HFFc6 (cell line): ENCODE measurements around the gene STXBP6. TPM values are rescaled to one million over a fixed set of nuclear protein-coding genes. Genes with fewer than 3 reads are reported as not detected.

Experiments
- DNase-seq: peaks from one replicate; pipeline ENCODE4 v3.0.0-alpha.2; 2018
- H3K27ac Mint-ChIP-seq: 2 replicates; pipeline ENCODE4 v1.8.0; 2020; ENCODE audit warnings: mild to moderate bottlenecking, mixed read lengths
- H3K27me3 Mint-ChIP-seq: 2 replicates; pipeline ENCODE4 v1.8.0; 2021; ENCODE audit warnings: mild to moderate bottlenecking, moderate library complexity, mixed read lengths; ENCODE audit not compliant: insufficient read depth
- H3K36me3 Mint-ChIP-seq: 2 replicates; pipeline ENCODE4 v1.8.0; 2021; ENCODE audit warnings: low read depth, mixed read lengths
- H3K4me1 Mint-ChIP-seq: 2 replicates; pipeline ENCODE4 v1.8.0; 2020; ENCODE audit warnings: low read depth, mixed read lengths
- H3K4me3 Mint-ChIP-seq: 2 replicates; pipeline ENCODE4 v1.8.0; 2020; ENCODE audit warnings: mild to moderate bottlenecking, moderate library complexity, mixed read lengths
- H3K9me3 Mint-ChIP-seq: 2 replicates; pipeline ENCODE4 v1.8.0; 2020; ENCODE audit warnings: mild to moderate bottlenecking, mixed read lengths
- total RNA-seq, 6 experiments: library from RNA; stranded (reverse); fragmentation: NEBNext Ultra II Directional; extraction: Animal tissue kit (Norgen Biotek cat#: 25700); gene quantifications; 2 replicates in 1 of 6; 3 replicates in 5 of 6; pipeline ENCODE4 v1.2.3, GENCODE V29; 2021
- TF ChIP-seq, protein P1 (sequence below): fragments of 200-600 bp; sonication (generic); IDR thresholded peaks from 2 replicates; pipeline ENCODE4 v1.5.0; 2021; ENCODE audit warnings: antibody characterized with exemption, mild to moderate bottlenecking

STXBP6 gene
- total RNA-seq, 6 experiments from 2014 or later = 15.4 to 17.5 (median 17.0) TPM

DNA sequence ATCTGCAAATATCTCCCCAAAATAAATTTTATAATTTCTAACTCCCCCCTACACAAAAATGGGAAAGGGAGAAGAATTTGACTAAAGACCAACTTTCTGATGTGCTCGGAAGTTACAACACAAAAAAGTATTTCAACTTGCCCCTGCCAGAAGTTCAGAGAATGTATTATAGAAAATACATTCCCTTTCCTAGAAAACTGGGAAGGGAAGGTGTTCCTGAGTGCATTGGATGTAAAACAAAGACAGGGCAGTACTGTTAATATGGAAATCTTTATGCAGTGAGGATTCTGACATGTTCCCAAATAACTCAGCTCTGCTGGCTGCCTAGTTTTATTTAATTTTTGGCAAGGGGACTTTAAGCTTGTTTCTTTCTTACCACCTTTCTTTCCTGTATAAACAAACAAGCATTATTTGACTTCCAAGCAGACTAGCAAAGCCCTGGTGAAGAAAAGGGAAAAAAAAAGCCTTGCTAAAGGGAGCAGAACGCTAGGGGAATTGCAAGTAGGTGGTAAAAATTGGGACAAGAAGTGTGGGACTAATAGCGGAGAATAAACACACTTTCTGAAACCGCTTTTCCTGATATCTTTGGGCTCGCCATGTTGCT lies 124.1 kb downstream of the STXBP6 start:
- no peaks in the 10 kb centered on the region for H3K9me3 Mint-ChIP-seq
- H3K4me1 Mint-ChIP-seq = peaks cover 26% of the 10 kb centered on the region
- TF ChIP-seq, protein P1, sequence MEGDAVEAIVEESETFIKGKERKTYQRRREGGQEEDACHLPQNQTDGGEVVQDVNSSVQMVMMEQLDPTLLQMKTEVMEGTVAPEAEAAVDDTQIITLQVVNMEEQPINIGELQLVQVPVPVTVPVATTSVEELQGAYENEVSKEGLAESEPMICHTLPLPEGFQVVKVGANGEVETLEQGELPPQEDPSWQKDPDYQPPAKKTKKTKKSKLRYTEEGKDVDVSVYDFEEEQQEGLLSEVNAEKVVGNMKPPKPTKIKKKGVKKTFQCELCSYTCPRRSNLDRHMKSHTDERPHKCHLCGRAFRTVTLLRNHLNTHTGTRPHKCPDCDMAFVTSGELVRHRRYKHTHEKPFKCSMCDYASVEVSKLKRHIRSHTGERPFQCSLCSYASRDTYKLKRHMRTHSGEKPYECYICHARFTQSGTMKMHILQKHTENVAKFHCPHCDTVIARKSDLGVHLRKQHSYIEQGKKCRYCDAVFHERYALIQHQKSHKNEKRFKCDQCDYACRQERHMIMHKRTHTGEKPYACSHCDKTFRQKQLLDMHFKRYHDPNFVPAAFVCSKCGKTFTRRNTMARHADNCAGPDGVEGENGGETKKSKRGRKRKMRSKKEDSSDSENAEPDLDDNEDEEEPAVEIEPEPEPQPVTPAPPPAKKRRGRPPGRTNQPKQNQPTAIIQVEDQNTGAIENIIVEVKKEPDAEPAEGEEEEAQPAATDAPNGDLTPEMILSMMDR = no peak
- H3K36me3 Mint-ChIP-seq = no peaks in the 10 kb centered on the region
- no peak for DNase-seq
- no peaks in the 10 kb centered on the region for H3K27me3 Mint-ChIP-seq
- no peak overlapping the region for H3K27ac Mint-ChIP-seq
- H3K4me3 Mint-ChIP-seq = no peak overlapping the region

DNA sequence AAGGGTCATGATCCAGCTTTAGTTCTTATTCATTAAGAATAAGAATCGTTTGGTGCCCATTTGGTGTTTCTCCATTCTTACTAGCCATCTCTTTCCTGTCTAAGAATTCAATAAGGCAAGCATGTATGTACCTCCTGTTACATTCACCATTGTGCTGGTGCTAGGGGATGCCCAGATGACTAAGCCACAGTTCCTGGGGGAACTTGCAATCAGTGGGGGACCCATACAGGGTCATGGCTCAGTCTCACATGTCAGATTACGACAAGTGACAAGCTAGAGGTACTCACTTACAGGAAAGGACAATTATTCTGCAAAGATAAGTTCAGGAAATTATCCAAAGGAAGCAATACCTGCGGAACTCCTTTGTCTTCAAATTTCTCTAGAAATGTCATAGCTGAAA lies 125.4 kb downstream of the STXBP6 start:
- H3K27me3 Mint-ChIP-seq = no peaks in the 10 kb centered on the region; the same call in 1 of the 2 replicates
- H3K4me1 Mint-ChIP-seq = peaks cover 26% of the 10 kb centered on the region
- no peaks in the 10 kb centered on the region for H3K36me3 Mint-ChIP-seq
- no peak overlapping the region for H3K27ac Mint-ChIP-seq
- no peaks in the 10 kb centered on the region for H3K9me3 Mint-ChIP-seq
- TF ChIP-seq, protein P1 = no peak
- H3K4me3 Mint-ChIP-seq = no peak overlapping the region
- DNase-seq = no peak

DNA sequence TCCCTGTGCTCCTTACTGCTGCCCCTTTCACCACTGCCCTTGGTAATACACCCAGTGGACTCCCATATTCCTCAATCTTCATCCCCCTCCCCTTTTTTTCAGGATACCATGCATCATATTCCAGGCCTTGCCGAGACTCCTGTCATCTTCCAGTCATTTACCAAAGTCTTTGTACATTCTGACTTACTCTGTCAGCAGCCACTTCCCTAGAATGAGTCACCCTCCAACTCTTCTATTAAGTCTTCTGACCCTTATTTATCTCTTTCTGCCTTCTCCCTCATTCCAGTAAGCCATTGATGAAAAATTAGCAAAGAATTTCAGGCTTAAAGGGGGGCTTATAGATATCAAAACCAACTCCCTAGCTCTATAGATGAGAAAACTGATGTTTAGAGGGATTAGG lies 128.0 kb downstream of the STXBP6 start:
- Mint-ChIP-seq H3K27ac (peak overlapping the region; percentile 58; the same call in 1 of the 2 replicates), H3K27me3 (no peaks in the 10 kb centered on the region; the same call in 1 of the 2 replicates), H3K9me3 (no peaks in the 10 kb centered on the region), H3K4me3 (peak overlapping the region; percentile 54), H3K36me3 (no peaks in the 10 kb centered on the region), H3K4me1 (peaks cover 18% of the 10 kb centered on the region)
- peak; percentile 28 for DNase-seq
- TF ChIP-seq, protein P1 = no peak

GRCh38 chr14:24920265-24921075 lies 129.5 kb downstream of the STXBP6 start:
- Mint-ChIP-seq H3K9me3 (no peaks in the 10 kb centered on the region), H3K27me3 (peaks cover 3% of the 10 kb centered on the region; the same call in 1 of the 2 replicates), H3K4me3 (no peak overlapping the region), H3K27ac (no peak overlapping the region), H3K36me3 (no peaks in the 10 kb centered on the region), H3K4me1 (peaks cover 30% of the 10 kb centered on the region)
- DNase-seq = no peak
- TF ChIP-seq, protein P1 = no peak

GRCh38 chr14:24918822-24919221 lies 131.1 kb downstream of the STXBP6 start:
- peaks cover 4% of the 10 kb centered on the region; the same call in 1 of the 2 replicates for H3K27me3 Mint-ChIP-seq
- TF ChIP-seq, protein P1 = no peak
- no peak overlapping the region for H3K4me3 Mint-ChIP-seq
- H3K27ac Mint-ChIP-seq = no peak overlapping the region
- no peaks in the 10 kb centered on the region for H3K9me3 Mint-ChIP-seq
- H3K4me1 Mint-ChIP-seq = peaks cover 30% of the 10 kb centered on the region
- DNase-seq = no peak
- H3K36me3 Mint-ChIP-seq = no peaks in the 10 kb centered on the region
